ENCODE results near the gene PAPPA.

The PAPPA gene

DNA sequence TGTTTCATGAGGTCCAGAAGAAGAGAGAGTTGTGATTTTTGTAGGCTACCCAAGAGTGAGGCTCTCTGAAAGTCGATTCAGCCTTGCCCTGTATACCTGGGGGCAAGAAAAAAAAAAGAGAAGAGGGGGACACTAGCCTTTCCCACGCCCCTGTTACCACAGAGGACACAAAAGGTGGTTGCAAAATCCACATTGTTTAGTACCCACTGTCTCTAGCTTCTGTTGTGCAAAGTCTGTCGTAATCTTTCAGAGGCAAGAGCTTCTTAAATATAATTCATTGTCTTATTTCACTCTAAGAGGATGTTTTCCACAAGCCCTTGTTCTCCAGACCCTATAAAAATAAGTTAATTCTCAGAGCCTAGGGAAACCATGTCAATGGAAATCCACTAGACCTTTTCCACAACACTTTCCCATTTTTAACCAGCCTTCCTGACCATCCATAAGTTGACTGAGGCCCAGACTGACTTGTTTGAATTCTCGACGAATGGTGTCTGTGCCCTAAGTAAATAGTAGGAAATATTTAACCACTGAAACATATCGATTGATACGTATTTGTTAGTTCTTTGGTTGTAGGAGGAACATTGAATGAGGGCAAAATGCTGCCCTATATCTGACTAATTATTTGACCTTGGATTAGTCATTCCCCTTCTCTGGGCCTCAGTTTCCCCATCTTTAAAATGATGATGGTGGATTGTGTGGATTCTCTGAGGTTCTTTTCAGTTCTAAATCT, 182.7 kb downstream of the PAPPA start:
- DNase-seq (ENCODE audit: low read depth) = no peak
- TF ChIP-seq, protein P1, sequence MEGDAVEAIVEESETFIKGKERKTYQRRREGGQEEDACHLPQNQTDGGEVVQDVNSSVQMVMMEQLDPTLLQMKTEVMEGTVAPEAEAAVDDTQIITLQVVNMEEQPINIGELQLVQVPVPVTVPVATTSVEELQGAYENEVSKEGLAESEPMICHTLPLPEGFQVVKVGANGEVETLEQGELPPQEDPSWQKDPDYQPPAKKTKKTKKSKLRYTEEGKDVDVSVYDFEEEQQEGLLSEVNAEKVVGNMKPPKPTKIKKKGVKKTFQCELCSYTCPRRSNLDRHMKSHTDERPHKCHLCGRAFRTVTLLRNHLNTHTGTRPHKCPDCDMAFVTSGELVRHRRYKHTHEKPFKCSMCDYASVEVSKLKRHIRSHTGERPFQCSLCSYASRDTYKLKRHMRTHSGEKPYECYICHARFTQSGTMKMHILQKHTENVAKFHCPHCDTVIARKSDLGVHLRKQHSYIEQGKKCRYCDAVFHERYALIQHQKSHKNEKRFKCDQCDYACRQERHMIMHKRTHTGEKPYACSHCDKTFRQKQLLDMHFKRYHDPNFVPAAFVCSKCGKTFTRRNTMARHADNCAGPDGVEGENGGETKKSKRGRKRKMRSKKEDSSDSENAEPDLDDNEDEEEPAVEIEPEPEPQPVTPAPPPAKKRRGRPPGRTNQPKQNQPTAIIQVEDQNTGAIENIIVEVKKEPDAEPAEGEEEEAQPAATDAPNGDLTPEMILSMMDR (conservative IDR thresholded peaks at IDR 0.05; ENCODE audit: low read depth, low read length) = no peak
- H3K4me3 ChIP-seq (ENCODE audit: low read length) = no peak overlapping the region

DNA sequence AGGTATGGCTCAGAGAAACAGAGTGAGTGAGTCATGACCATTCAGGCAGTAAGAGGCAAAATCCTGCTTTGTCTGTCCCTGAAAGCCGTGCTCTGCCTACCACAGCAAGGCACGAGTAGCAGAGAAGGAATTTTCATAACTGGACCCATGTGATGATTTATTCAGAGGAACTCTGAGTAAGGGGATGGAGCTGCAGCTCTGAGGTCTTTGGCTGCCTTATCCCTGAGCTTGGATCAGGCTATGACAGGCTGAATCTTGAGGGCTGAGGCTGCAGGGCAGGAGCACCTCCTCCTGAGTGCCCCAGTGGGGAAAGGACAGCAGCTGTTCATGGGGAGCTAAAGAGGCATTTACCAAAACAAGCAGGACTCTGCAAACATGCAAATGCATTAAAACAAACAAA, 183.4 kb downstream of the PAPPA start:
- TF ChIP-seq, protein P1 (conservative IDR thresholded peaks at IDR 0.05; ENCODE audit: low read depth, low read length) = no peak
- peak; percentile 93 for DNase-seq (ENCODE audit: low read depth)
- no peak overlapping the region for H3K4me3 ChIP-seq (ENCODE audit: low read length)

DNA sequence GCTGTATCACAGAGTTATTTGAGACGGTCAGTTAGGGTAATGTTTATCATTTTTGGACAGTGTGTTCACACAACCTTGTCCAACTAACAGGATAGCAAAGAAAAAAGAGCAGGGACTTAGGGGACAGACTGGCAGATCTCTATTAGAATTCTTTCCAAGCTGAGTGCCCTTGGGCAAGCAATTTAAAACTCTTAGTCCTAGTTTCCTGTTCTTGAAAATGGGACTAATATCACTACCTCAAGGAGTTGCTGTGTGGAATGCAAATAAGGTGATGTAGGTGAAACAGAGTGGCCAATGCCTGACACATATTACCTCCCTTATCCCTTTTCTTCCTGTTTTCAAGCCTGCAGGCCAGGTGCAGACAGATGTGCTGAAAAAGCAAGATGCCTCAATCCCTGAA, 186.7 kb downstream of the PAPPA start:
- DNase-seq (ENCODE audit: low read depth) = no peak
- TF ChIP-seq, protein P1 (conservative IDR thresholded peaks at IDR 0.05; ENCODE audit: low read depth, low read length) = no peak
- no peak overlapping the region for H3K4me3 ChIP-seq (ENCODE audit: low read length)

DNA sequence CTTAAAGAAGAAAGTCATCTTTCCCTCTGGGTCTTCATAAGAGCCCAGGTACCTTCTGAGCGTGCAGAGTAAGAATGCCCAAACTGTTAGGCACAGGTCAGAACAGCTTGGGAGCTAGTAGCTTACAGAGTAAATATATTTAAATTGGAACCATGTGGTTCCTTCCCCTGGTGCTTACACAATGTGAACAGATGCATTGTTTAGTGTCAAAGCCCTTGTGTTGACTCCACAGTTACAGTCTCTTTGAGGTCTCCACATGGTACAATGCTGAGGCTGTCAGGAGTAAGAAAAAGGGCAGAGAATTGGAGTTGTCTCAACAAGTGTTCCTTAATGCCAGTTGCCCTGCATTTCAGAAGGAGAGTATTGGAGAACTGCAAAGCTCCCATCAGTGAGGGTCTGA, 188.5 kb downstream of the PAPPA start:
- TF ChIP-seq, protein P1 (conservative IDR thresholded peaks at IDR 0.05; ENCODE audit: low read depth, low read length) = no peak
- no peak for DNase-seq (ENCODE audit: low read depth)
- H3K4me3 ChIP-seq (ENCODE audit: low read length) = no peak overlapping the region

DNA sequence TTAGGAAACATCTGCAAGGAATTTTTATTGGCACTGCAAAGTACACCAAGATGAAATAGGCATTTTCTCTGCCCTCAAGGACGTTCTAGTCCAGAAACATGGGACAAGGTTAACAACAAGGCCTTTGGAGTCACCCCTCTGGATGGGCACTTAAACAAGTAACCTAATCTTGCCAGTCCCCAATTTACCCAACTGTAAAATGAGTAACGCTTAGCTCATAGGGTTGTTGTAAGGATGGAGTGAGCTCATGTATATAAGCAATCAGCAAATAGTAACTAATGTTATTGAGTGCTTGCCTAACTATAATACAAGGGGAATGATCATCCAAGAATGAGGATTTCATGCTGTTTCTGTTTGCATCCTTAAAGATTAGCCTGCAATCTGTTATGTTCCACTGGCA, 189.3 kb downstream of the PAPPA start:
- no peak overlapping the region for H3K4me3 ChIP-seq (ENCODE audit: low read length)
- TF ChIP-seq, protein P1 (conservative IDR thresholded peaks at IDR 0.05; ENCODE audit: low read depth, low read length) = no peak
- DNase-seq (ENCODE audit: low read depth) = no peak

DNA sequence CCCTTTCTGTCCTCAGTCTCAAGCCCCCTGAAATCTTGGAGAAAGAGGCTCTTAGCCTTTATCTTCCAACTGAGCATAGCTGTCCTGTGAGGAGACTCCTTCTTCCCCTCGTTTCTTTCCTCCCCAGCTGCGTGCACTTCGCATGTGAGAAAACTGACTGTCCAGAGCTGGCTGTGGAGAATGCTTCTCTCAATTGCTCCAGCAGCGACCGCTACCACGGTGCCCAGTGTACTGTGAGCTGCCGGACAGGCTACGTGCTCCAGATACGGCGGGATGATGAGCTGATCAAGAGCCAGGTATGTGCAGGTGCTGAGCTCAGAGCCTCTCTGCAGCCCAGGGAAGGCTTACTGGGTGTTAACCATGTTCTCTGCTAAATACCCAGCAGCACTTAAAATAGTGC, 190.8 kb downstream of the PAPPA start:
- TF ChIP-seq, protein P1 (conservative IDR thresholded peaks at IDR 0.05; ENCODE audit: low read depth, low read length) = no peak

DNA sequence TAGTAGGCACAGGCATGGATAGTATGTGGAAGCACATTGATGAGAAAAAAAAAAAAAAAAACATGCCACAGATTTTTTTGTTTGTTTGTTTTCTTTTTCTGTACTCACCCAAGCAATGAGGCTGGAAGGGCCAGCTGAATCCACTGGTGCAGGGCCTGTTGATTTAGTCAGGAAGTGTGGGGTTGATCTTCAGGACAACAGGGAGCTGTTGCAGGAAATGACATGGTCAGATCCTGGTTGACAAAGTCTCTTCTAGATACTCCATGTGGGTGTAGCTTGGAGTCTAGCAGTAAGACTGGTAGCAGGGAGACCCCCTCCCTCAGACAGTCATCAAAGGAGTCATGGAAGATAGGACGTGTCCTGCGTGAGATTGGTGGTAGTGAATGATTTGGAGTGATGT, 191.8 kb downstream of the PAPPA start:
- DNase-seq (ENCODE audit: low read depth) = no peak
- TF ChIP-seq, protein P1 (conservative IDR thresholded peaks at IDR 0.05; ENCODE audit: low read depth, low read length) = no peak
- H3K4me3 ChIP-seq (ENCODE audit: low read length) = no peak overlapping the region

More for the DNA sequence above, 190.8 kb downstream of the PAPPA start:
- no peak for DNase-seq (ENCODE audit: low read depth)
- H3K4me3 ChIP-seq (ENCODE audit: low read length) = no peak overlapping the region
